D721Med (cell line): ENCODE measurements around the gene PARPBP.
"Not testable (repeated sequence)": the region's sequence is repeated elsewhere in the genome, so short reads cannot be mapped to it uniquely, and the experiment has no call there.

Experiments
- DNase-seq: peaks from one replicate; pipeline ENCODE4 v3.0.0; 2011; ENCODE audit warnings: low spot score; ENCODE audit not compliant: insufficient read length
- FAIRE-seq: peaks from 2 replicates; lab custom pipeline; 2011; peaks lifted over from hg19 to GRCh38; lab: Jason Lieb, UNC
- TF ChIP-seq, protein P1 (sequence below): IDR thresholded peaks from 2 replicates; pipeline ENCODE4 v1.5.1; 2012; ENCODE audit warnings: mild to moderate bottlenecking, control low read depth; ENCODE audit not compliant: insufficient read depth; ENCODE audit errors: missing control alignments

Gene PARPBP, protein sequence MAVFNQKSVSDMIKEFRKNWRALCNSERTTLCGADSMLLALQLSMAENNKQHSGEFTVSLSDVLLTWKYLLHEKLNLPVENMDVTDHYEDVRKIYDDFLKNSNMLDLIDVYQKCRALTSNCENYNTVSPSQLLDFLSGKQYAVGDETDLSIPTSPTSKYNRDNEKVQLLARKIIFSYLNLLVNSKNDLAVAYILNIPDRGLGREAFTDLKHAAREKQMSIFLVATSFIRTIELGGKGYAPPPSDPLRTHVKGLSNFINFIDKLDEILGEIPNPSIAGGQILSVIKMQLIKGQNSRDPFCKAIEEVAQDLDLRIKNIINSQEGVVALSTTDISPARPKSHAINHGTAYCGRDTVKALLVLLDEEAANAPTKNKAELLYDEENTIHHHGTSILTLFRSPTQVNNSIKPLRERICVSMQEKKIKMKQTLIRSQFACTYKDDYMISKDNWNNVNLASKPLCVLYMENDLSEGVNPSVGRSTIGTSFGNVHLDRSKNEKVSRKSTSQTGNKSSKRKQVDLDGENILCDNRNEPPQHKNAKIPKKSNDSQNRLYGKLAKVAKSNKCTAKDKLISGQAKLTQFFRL

DNA sequence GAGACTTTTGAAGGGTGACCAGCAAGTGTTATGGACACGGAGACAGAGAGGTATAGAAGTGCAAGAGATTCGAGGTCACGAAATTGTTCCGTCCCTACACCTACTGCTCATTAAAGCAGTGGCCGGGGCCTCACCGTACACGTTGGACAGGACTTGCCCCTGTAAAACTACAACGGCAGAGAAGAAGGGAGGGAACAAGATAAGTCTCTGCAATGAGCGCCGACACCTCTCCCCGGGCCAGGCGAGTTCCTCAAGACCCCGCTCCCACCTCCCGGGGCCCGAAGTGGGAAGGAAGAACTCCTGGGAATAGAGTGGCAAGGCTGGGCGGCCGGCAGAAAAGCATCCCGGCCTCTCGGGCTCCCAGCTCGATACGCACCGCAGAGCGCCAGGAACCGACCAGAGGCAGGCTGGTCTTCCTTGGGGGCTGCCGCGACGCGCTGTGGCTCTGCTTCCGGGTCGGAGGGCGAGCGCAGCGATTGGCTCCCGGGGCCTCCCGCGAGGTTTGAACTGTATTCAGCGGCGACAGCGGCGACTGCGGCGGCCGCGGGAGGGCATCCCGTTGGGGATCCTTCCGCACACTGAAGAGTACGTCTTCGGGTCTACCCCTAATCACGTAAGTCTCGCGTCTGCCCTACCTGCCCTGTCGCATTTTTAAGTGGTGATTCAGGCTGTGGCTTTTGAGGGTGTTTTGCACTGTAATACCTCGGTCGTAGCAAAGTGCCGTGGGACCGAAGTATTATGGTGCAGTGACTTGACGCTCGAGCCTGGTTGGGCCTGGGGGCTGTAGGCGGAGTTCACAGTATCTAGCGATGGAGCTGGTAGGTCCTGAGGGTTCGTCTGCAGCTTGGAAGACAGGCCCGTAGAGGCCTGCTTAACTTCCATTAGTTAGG lies at the start of gene PARPBP, which contains the start of gene NUP37:
Gene PARPBP, plus strand, starts transcription at position 510 of the 890 bp plus-strand sequence. CDS start 3,706 bp downstream, outside the sequence.
Gene NUP37, minus strand, starts transcription at position 441 of the 890 bp plus-strand sequence. CDS start 1,596 bp downstream, outside the sequence.
- DNase-seq: peak; percentile 37
- TF ChIP-seq, protein P1, sequence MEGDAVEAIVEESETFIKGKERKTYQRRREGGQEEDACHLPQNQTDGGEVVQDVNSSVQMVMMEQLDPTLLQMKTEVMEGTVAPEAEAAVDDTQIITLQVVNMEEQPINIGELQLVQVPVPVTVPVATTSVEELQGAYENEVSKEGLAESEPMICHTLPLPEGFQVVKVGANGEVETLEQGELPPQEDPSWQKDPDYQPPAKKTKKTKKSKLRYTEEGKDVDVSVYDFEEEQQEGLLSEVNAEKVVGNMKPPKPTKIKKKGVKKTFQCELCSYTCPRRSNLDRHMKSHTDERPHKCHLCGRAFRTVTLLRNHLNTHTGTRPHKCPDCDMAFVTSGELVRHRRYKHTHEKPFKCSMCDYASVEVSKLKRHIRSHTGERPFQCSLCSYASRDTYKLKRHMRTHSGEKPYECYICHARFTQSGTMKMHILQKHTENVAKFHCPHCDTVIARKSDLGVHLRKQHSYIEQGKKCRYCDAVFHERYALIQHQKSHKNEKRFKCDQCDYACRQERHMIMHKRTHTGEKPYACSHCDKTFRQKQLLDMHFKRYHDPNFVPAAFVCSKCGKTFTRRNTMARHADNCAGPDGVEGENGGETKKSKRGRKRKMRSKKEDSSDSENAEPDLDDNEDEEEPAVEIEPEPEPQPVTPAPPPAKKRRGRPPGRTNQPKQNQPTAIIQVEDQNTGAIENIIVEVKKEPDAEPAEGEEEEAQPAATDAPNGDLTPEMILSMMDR: no peak
- FAIRE-seq: no peak

DNA sequence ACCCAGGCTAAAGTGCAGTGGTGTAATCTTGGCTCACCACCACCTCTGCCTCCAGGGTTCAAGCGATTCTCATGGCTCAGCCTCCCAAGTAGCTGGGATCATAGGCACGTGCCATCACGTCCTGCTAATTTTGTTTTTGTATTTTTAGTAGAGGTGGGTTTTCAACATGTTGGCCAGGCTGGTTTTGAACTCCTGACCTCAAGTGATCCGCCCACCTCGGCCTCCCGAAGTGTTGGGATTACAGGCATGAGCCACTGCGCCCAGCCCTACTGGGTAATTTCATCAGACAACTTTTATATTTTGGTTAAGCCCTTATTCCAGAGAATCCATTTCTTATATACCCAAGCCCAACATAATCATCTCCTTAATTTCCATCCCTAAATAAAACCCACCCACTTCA lies 47.9 kb upstream of the PARPBP start:
- DNase-seq, FAIRE-seq: not testable (repeated sequence)

DNA sequence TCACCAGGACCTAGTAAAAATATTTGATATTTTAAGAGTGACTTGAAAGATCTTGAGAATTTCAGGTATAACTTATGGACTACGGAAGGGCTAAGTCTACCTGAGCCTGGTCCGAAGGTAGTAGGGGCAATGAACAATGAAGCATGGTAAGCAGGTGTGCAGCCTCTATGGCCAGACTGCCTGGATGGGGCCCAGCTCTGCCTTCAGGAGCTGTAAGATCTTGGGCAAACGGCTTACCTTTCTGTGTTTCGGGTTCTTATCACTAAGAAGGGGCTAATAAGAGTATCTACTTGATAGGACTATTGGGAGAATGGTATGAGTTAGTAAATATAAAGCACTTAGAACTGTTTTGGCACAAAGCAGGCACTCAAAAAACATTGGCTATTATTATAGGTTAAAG lies 39.1 kb upstream of the PARPBP start:
- no peak for FAIRE-seq
- DNase-seq: no peak
- TF ChIP-seq, protein P1: no peak

DNA sequence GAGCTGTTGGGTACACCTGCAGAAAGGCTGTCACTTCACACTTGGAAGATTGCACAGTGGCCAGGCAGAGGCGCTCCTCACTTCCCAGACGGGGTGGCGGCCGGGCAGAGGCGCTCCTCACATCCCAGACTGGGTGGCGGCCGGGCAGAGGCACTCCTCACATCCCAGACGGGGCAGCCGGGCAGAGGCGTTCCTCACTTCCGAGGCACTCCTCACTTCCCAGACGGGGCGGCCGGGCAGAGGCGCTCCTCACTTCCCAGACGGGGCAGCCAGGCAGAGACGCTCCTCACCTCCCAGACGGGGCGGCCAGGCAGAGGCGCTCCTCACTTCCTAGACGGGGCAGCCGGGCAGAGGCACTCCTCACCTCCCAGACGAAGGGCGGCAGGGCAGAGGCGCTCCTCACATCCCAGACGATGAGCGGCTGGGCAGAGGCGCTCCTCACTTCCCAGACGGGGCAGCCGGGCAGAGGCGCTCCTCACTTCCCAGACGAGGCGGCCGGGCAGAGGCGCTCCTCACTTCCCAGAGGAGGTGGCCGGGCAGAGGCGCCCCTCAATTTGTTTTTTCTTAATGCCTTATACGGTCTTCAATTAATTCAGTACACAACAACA lies 30.7 kb upstream of the PARPBP start:
- not testable (repeated sequence) for DNase-seq, FAIRE-seq

DNA sequence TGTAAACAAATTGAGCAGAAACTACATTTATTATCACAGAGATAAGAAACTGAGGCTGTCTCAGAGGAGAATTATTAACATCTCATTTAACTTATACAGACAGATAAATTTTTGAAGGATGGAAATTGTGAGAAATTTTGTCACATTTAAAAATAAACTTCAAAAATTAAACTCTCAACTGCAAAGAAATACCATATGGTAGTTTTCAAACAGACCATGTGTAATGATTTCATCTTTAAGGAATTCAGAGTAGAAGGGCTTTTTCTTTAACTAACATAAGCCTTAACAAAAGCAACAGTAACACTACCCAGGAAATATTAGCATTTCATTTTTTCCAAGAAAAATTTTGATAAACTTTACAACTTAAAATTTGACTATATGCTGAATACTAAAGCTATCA lies 26.7 kb upstream of the PARPBP start:
- FAIRE-seq (no peak), DNase-seq (no peak)
- TF ChIP-seq, protein P1: no peak

DNA sequence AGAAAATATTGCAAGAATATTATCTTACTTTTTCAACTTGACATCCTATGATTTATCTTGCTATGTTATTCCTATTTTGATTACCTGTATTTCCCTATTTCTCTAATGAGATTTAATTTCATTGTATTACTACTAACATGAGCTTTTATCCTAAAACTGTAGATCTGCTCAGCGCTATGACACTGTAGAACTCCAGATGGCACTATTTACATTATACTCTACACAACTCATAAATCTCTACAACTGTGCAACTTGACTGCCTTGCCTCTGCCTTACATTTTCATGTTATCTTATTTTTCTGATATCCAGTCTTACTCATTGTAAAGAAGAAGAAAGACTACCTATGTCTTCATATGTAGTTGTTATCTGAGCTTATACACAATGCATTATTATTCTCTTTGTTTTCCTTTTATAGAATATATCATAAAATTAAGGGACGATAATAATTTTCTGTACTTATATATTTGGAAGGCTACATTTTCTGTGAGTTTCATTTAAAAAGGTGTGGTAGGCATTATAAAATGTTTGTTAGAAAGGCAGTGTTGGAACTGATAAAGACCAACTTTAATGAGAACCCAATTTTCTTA lies 24.2 kb upstream of the PARPBP start:
- TF ChIP-seq, protein P1: peak; percentile 80
- FAIRE-seq: peak; percentile 90
- no peak for DNase-seq

DNA sequence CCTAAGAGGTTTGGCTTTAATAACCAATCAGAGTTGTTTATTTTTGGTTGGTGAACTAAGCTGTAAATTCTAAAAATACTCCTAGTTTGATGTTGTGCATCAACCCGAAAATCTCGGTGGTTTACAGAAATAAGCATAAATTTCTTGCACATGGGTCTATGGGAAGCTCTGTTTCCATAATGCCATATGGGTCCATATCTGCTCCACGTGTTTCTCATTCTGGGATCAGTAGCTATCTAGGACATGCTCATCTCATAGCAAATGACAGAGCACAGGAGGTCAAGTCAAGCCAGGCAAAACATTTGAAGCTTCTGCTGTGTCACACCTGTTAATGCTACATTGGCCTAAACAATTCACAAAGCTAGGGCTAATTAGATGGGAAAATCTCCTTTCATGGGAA lies 23.1 kb upstream of the PARPBP start:
- no peak for FAIRE-seq
- no peak for DNase-seq
- TF ChIP-seq, protein P1: no peak
